GM23338 (cell line): Measurements from ENCODE around the gene ABCF2.

Source experiments
- CREB1 ChIP-seq: fragments of 250-450 bp; sonication (Bioruptor Pico); IDR thresholded peaks from 2 replicates; pipeline ENCODE4 v1.5.0; 2020; ENCODE audit warnings: low read depth, mild to moderate bottlenecking, moderate library complexity
- EZH2 ChIP-seq: fragments of 200-600 bp; sonication (generic); IDR thresholded peaks from one replicate; pipeline ENCODE4 v1.8.0; 2017; ENCODE audit warnings: antibody characterized with exemption, mild to moderate bottlenecking, low read depth; ENCODE audit not compliant: unreplicated experiment
- EZH2phosphoT487 ChIP-seq: fragments of 200-600 bp; sonication (generic); IDR thresholded peaks from one replicate; pipeline ENCODE4 v1.8.1; 2018; ENCODE audit warnings: antibody characterized with exemption; ENCODE audit not compliant: unreplicated experiment
- JUNB ChIP-seq: IDR thresholded peaks from one replicate; pipeline ENCODE4 v1.6.1; 2016; ENCODE audit warnings: antibody characterized with exemption; ENCODE audit not compliant: unreplicated experiment
- POLR2AphosphoS5 ChIP-seq: IDR thresholded peaks from 2 replicates; pipeline ENCODE4 v1.6.1; 2016; ENCODE audit warnings: antibody characterized with exemption, low read depth
- STAT1 ChIP-seq: IDR thresholded peaks from one replicate; pipeline ENCODE4 v1.6.1; 2016; ENCODE audit warnings: antibody characterized with exemption; ENCODE audit not compliant: unreplicated experiment
- TF ChIP-seq, protein P1 (sequence below), 2 experiments: fragments of 200-600 bp in 1 of 2; sonication (generic) in 1 of 2; conservative IDR thresholded peaks; 2 replicates each; pipeline versions ENCODE4 v1.5.1 to v1.6.1; 2016 to 2017; ENCODE audit warnings: antibody characterized with exemption in 2 of 2, low read depth in 2 of 2, mild to moderate bottlenecking in 2 of 2, moderate library complexity in 1 of 2
- TF ChIP-seq, protein P2 (sequence below): IDR thresholded peaks from one replicate; pipeline ENCODE4 v1.6.1; 2018; ENCODE audit warnings: antibody characterized with exemption; ENCODE audit not compliant: unreplicated experiment
- TF ChIP-seq, protein P3 (sequence below): IDR thresholded peaks from 2 replicates; pipeline ENCODE4 v1.6.1; 2016; ENCODE audit warnings: antibody characterized with exemption

DNA sequence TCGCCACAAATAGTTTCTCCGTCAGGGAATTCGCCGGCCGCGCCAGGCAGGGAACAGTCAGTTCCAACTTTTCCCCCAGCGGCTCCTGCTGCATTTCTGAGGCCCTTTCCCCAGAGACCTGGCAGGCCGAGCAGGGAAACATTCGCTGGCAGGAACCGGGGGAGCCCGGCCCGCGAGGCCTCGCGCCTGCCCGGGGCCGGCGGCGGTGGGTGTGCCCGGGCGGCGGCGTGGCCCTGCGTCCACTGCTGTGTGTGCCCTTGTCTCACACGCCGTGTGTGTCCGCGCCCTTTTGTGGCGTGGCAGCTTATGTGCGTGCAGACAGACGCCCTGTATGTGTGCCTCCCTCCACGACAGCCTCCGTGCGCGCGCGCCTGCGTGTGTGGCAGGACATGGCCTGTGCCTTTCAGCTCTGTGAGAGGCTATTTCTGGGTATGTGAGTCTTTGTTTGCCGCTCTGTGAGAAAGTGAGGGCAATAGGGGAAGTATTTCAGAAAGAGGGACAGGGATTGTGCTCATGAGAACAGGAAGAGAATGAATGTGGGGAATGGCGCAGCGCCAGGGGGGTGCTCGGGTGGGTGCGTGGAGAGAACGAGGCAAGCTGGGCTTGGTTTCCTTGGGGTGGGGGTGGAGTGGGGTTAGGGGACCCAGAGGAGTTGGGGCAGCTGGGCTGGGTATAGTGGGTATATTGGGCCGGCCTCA lies 22.2 kb upstream of the ABCF2 start:
- TF ChIP-seq, protein P1, sequence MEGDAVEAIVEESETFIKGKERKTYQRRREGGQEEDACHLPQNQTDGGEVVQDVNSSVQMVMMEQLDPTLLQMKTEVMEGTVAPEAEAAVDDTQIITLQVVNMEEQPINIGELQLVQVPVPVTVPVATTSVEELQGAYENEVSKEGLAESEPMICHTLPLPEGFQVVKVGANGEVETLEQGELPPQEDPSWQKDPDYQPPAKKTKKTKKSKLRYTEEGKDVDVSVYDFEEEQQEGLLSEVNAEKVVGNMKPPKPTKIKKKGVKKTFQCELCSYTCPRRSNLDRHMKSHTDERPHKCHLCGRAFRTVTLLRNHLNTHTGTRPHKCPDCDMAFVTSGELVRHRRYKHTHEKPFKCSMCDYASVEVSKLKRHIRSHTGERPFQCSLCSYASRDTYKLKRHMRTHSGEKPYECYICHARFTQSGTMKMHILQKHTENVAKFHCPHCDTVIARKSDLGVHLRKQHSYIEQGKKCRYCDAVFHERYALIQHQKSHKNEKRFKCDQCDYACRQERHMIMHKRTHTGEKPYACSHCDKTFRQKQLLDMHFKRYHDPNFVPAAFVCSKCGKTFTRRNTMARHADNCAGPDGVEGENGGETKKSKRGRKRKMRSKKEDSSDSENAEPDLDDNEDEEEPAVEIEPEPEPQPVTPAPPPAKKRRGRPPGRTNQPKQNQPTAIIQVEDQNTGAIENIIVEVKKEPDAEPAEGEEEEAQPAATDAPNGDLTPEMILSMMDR (conservative IDR thresholded peaks at IDR 0.05; ENCODE audit: low read depth in 2 of 2): no peak
- TF ChIP-seq EZH2phosphoT487: no peak
- TF ChIP-seq EZH2: peak; percentile 68
- TF ChIP-seq, protein P2, sequence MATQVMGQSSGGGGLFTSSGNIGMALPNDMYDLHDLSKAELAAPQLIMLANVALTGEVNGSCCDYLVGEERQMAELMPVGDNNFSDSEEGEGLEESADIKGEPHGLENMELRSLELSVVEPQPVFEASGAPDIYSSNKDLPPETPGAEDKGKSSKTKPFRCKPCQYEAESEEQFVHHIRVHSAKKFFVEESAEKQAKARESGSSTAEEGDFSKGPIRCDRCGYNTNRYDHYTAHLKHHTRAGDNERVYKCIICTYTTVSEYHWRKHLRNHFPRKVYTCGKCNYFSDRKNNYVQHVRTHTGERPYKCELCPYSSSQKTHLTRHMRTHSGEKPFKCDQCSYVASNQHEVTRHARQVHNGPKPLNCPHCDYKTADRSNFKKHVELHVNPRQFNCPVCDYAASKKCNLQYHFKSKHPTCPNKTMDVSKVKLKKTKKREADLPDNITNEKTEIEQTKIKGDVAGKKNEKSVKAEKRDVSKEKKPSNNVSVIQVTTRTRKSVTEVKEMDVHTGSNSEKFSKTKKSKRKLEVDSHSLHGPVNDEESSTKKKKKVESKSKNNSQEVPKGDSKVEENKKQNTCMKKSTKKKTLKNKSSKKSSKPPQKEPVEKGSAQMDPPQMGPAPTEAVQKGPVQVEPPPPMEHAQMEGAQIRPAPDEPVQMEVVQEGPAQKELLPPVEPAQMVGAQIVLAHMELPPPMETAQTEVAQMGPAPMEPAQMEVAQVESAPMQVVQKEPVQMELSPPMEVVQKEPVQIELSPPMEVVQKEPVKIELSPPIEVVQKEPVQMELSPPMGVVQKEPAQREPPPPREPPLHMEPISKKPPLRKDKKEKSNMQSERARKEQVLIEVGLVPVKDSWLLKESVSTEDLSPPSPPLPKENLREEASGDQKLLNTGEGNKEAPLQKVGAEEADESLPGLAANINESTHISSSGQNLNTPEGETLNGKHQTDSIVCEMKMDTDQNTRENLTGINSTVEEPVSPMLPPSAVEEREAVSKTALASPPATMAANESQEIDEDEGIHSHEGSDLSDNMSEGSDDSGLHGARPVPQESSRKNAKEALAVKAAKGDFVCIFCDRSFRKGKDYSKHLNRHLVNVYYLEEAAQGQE: no peak
- no peak for TF ChIP-seq CREB1 (CRISPR knock-in tag)
- no peak for TF ChIP-seq POLR2AphosphoS5
- no peak for TF ChIP-seq STAT1
- TF ChIP-seq, protein P3, sequence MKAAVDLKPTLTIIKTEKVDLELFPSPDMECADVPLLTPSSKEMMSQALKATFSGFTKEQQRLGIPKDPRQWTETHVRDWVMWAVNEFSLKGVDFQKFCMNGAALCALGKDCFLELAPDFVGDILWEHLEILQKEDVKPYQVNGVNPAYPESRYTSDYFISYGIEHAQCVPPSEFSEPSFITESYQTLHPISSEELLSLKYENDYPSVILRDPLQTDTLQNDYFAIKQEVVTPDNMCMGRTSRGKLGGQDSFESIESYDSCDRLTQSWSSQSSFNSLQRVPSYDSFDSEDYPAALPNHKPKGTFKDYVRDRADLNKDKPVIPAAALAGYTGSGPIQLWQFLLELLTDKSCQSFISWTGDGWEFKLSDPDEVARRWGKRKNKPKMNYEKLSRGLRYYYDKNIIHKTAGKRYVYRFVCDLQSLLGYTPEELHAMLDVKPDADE: no peak
- TF ChIP-seq JUNB: no peak
